ENCODE results near the gene LARP4. TPM values are rescaled to one million over a fixed set of nuclear protein-coding genes. Genes with fewer than 3 reads are reported as not detected.

Gene LARP4
- total and polyA plus RNA-seq, 9 of the 15 experiments (the other 6 are each of a cell fraction or from before 2014, with no cell fraction given): 31.6 to 84.5 (median 52.4) TPM

GRCh38 chr12:50505675-50506530 is 105.2 kb downstream of the LARP4 start (continued):
- peak in 1 of 2 experiments; percentile 35; a peak in 1 of 4 replicates for TF ChIP-seq SIN3A (IDR thresholded peaks at IDR 0.05; ENCODE audit: borderline replicate concordance in 2 of 2, control insufficient read depth in 1 of 2, low read depth in 2 of 2, low read length in 2 of 2)
- TF ChIP-seq PPARD (CRISPR knock-in tag; IDR thresholded peaks at IDR 0.05): no peak
- no peak for TF ChIP-seq RUNX1 (IDR thresholded peaks at IDR 0.05; ENCODE audit: low read depth)
- TF ChIP-seq PHF21A (IDR thresholded peaks at IDR 0.05; ENCODE audit: borderline replicate concordance, low read depth): no peak
- no peak for TF ChIP-seq BMI1 (IDR thresholded peaks at IDR 0.05; ENCODE audit: low read length)
- TF ChIP-seq ZNF318 (IDR thresholded peaks at IDR 0.05; ENCODE audit: borderline replicate concordance in 1 of 2, low read depth in 1 of 2): no peak
- TF ChIP-seq USF1 (CRISPR knock-in tag; IDR thresholded peaks at IDR 0.05): no peak; the same call in 1 of the 2 replicates
- TF ChIP-seq NKRF (IDR thresholded peaks at IDR 0.05; ENCODE audit: borderline replicate concordance): 0 out of 2 replicates have a peak, but pooled peaks have one; percentile 41
- TF ChIP-seq GTF2E2 (tag; IDR thresholded peaks at IDR 0.05): 0 out of 2 replicates have a peak, but pooled peaks have one; percentile 9
- no peak for TF ChIP-seq NFIX (CRISPR knock-in tag; IDR thresholded peaks at IDR 0.05; ENCODE audit: low read depth)
- TF ChIP-seq HSF4 (CRISPR knock-in tag; IDR thresholded peaks at IDR 0.05; ENCODE audit: borderline replicate concordance): no peak
- TF ChIP-seq SRSF7 (optimal IDR thresholded peaks at IDR 0.05; ENCODE audit: low read depth, low read length): no peak
- no peak for TF ChIP-seq BACH1 (tag; IDR thresholded peaks at IDR 0.05)
- no peak for TF ChIP-seq ZFP30 (CRISPR knock-in tag; IDR thresholded peaks at IDR 0.05; ENCODE audit: borderline replicate concordance)
- TF ChIP-seq FOXM1 (IDR thresholded peaks at IDR 0.05; ENCODE audit: low read depth): no peak
- TF ChIP-seq FOXM1 (CRISPR knock-in tag; IDR thresholded peaks at IDR 0.05; ENCODE audit: low read depth): no peak
